SK-N-SH (cell line): ENCODE results near the gene SCRN2. TPM values are rescaled to one million over a fixed set of nuclear protein-coding genes. Genes with fewer than 3 reads are reported as not detected.

Experiments used
- CTCF ChIA-PET: fragments of 300-600, 350-600 bp; formaldehyde crosslinking; extraction: SDS; loops from one replicate; lab custom pipeline; 2021; lab: Yijun Ruan, JAX
- POLR2A ChIA-PET: fragments of 350-600 bp; sonication (Branson Sonifier 250); formaldehyde crosslinking; extraction: SDS; loops from one replicate; lab custom pipeline; 2020; ENCODE audit warnings: antibody characterized with exemption, inconsistent platforms; lab: Yijun Ruan, JAX
- DNase-seq: peaks from one replicate; pipeline ENCODE4 v3.0.0; 2012
- H2AFZ ChIP-seq: fragments of 200-600 bp; sonication (generic); 2 replicates; pipeline ENCODE4 v1.8.1; 2016; ENCODE audit warnings: antibody characterized with exemption, mild to moderate bottlenecking, low read depth
- H3F3A ChIP-seq: fragments of 200-600 bp; sonication (generic); replicated peaks from 2 replicates; pipeline ENCODE3; 2016; ENCODE audit warnings: antibody characterized with exemption, mild to moderate bottlenecking; ENCODE audit not compliant: insufficient read depth
- H3K27ac ChIP-seq, 2 experiments: fragments of 200-500 bp in 1 of 2; fragments of 200-600 bp in 1 of 2; sonication (Bioruptor generic) in 1 of 2; sonication (generic), shearing (Covaris generic) in 1 of 2; 2 replicates each; pipeline versions ENCODE4 v1.5.1 to v1.6.1; 2014 to 2016; ENCODE audit warnings: low read depth in 2 of 2, inconsistent platforms in 1 of 2, low read length in 1 of 2, mild to moderate bottlenecking in 1 of 2, mixed read lengths in 1 of 2
- H3K27me3 ChIP-seq: fragments of 200-600 bp; sonication (generic), shearing (Covaris generic); 2 replicates; pipeline ENCODE4 v1.6.1; 2016; ENCODE audit warnings: mixed run types; ENCODE audit not compliant: insufficient read depth
- H3K36me3 ChIP-seq, 2 experiments: fragments of 200-500 bp in 1 of 2; fragments of 200-600 bp in 1 of 2; sonication (Bioruptor generic) in 1 of 2; sonication (generic) in 1 of 2; replicated peaks in 1 of 2; 2 replicates each; pipeline versions ENCODE3 to v1.5.1; 2014 to 2016; ENCODE audit warnings: low read length in 1 of 2, mild to moderate bottlenecking in 1 of 2; ENCODE audit not compliant: insufficient read depth in 2 of 2, control insufficient read depth in 1 of 2
- H3K4me1 ChIP-seq, 2 experiments: fragments of 200-500 bp in 1 of 2; fragments of 200-600 bp in 1 of 2; sonication (Bioruptor generic) in 1 of 2; sonication (generic), shearing (Covaris generic) in 1 of 2; 2 replicates each; pipeline versions ENCODE4 v1.5.1 to v1.6.1; 2014 to 2016; ENCODE audit warnings: low read depth in 1 of 2, low read length in 1 of 2, mixed run types in 1 of 2; ENCODE audit not compliant: insufficient read depth in 2 of 2, control insufficient read depth in 1 of 2
- H3K4me2 ChIP-seq: fragments of 200-600 bp; sonication (generic), shearing (Covaris generic); 2 replicates; pipeline ENCODE4 v1.6.1; 2017; ENCODE audit warnings: mixed run types
- H3K4me3 ChIP-seq, 2 experiments: fragments of 200-500 bp in 1 of 2; fragments of 200-600 bp in 1 of 2; sonication (Bioruptor generic) in 1 of 2; sonication (generic), shearing (Covaris generic) in 1 of 2; 2 replicates each; pipeline versions ENCODE4 v1.5.1 to v1.8.1; 2014 to 2016; ENCODE audit warnings: low read depth in 2 of 2, inconsistent platforms in 1 of 2, low read length in 1 of 2, mild to moderate bottlenecking in 1 of 2, mixed read lengths in 1 of 2, moderate library complexity in 1 of 2
- H3K79me2 ChIP-seq: fragments of 200-600 bp; sonication (generic); 2 replicates; pipeline ENCODE4 v1.8.1; 2017; ENCODE audit warnings: mild to moderate bottlenecking; ENCODE audit not compliant: insufficient read depth
- H3K9ac ChIP-seq: fragments of 200-600 bp; sonication (generic); 2 replicates; pipeline ENCODE4 v1.6.1; 2017; ENCODE audit warnings: mixed run types
- H3K9me2 ChIP-seq: fragments of 200-600 bp; sonication (generic); 2 replicates; pipeline ENCODE4 v1.6.1; 2017; ENCODE audit warnings: mixed run types
- H3K9me3 ChIP-seq: fragments of 200-600 bp; sonication (generic); 2 replicates; pipeline ENCODE4 v1.6.1; 2017; ENCODE audit warnings: mixed run types, mild to moderate bottlenecking, moderate library complexity
- H4K20me1 ChIP-seq: fragments of 200-600 bp; sonication (generic); 2 replicates; pipeline ENCODE4 v1.6.1; 2017; ENCODE audit warnings: mild to moderate bottlenecking, mixed run types; ENCODE audit not compliant: insufficient read depth
- CHD2 ChIP-seq: fragments of 150-350 bp; IDR thresholded peaks from 2 replicates; pipeline ENCODE4 v1.6.1; 2018; ENCODE audit warnings: low read length; ENCODE audit not compliant: partially characterized antibody
- EP300 ChIP-seq, 2 experiments: IDR thresholded peaks; 2 replicates each; pipeline versions ENCODE4 v1.4.0 to v1.6.1; 2012; ENCODE audit warnings: borderline replicate concordance in 1 of 2, low read depth in 1 of 2, low read length in 1 of 2
- EZH2phosphoT487 ChIP-seq: fragments of 200-600 bp; sonication (generic); IDR thresholded peaks from 2 replicates; pipeline ENCODE4 v1.6.1; 2017; ENCODE audit warnings: low read depth, mixed run types, mild to moderate bottlenecking, antibody characterized with exemption, moderate library complexity, borderline replicate concordance
- MEF2A ChIP-seq: IDR thresholded peaks from 2 replicates; pipeline ENCODE4 v1.4.0; 2012; ENCODE audit warnings: low read depth, borderline replicate concordance
- RCOR1 ChIP-seq: fragments of 150-350 bp; IDR thresholded peaks from 2 replicates; pipeline ENCODE4 v1.6.1; 2017; ENCODE audit warnings: antibody characterized with exemption, low read length
- RXRA ChIP-seq: IDR thresholded peaks from 2 replicates; pipeline ENCODE4 v1.4.0; 2012; ENCODE audit warnings: low read depth, mild to moderate bottlenecking, borderline replicate concordance
- YY1 ChIP-seq: IDR thresholded peaks from 2 replicates; pipeline ENCODE4 v1.4.0; 2012; ENCODE audit warnings: low read depth, mild to moderate bottlenecking
- WGBS: methylation state at CpG from one replicate; pipeline ENCODE4 v1.1.6; 2017; ENCODE audit warnings: low lambda C conversion rate; 5-methylcytosine and 5-hydroxymethylcytosine counted together
- polyA plus RNA-seq, 3 experiments: library from polyadenylated mRNA; depleted of rRNA; stranded (reverse); fragments of >200 nt; gene quantifications; 2 replicates each; pipeline ENCODE4 v1.2.3, GENCODE V29; 2012
- TF ChIP-seq, protein P1 (sequence below): fragments of 150-350 bp; IDR thresholded peaks from 2 replicates; pipeline ENCODE4 v1.6.1; 2017; ENCODE audit warnings: antibody characterized with exemption, low read length, low read depth, borderline replicate concordance
- TF ChIP-seq, protein P2 (sequence below): fragments of 150-350 bp; IDR thresholded peaks from 2 replicates; pipeline ENCODE4 v1.6.1; 2016; ENCODE audit warnings: mild to moderate bottlenecking, low read depth, low read length
- TF ChIP-seq, protein P3 (sequence below): IDR thresholded peaks from 2 replicates; pipeline ENCODE4 v1.4.0; 2012; ENCODE audit warnings: low read depth, borderline replicate concordance

The SCRN2 gene
- polyA plus RNA-seq, 1 of the 3 experiments (the other 2 are of a cell fraction): 139 TPM

DNA sequence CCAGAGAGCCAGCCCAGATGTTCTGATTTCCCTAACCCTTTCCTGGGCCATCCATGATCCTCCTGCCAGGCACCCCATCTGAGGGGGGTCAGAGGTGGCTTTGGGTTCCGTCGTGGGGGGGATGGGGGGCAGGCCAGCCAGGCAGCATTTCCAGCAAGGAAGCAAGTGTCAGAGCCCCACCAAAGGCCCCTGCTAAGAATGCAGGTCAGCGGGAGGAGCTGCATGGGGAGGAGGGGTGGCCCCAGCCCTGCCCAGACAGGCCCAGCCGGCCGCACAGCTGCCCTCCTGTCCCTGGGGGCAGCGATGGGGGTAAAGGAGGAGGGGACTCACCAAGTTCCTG, 2.3 kb upstream of the SCRN2 start:
- CTCF ChIA-PET: interaction anchor here (0.6 to 33.0 kb wide), 28 partner anchors 6 to 175 kb away, joined by 3 to 1447 read pairs (median 5); partner anchors contain the start of genes CDK5RAP3, LRRC46, MRPL10 and OSBPL7
- no peaks in the 10 kb centered on the region for H4K20me1 ChIP-seq
- H3K27me3 ChIP-seq: peaks cover 34% of the 10 kb centered on the region
- DNase-seq: no peak
- peaks cover 0 to 12% of the 10 kb centered on the region in 2 experiments for H3K36me3 ChIP-seq
- 41% methylated on average over 4 of the region's 6 CpGs for WGBS
- no peak overlapping the region for H3K4me2 ChIP-seq
- no peaks in the 10 kb centered on the region for H3F3A ChIP-seq
- peaks cover 8 to 35% of the 10 kb centered on the region in 2 experiments; a peak in 2 of 4 replicates for H3K4me1 ChIP-seq
- H2AFZ ChIP-seq: no peak overlapping the region
- TF ChIP-seq CHD2: no peak
- TF ChIP-seq, protein P1, sequence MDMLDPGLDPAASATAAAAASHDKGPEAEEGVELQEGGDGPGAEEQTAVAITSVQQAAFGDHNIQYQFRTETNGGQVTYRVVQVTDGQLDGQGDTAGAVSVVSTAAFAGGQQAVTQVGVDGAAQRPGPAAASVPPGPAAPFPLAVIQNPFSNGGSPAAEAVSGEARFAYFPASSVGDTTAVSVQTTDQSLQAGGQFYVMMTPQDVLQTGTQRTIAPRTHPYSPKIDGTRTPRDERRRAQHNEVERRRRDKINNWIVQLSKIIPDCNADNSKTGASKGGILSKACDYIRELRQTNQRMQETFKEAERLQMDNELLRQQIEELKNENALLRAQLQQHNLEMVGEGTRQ: no peak
- TF ChIP-seq, protein P2, sequence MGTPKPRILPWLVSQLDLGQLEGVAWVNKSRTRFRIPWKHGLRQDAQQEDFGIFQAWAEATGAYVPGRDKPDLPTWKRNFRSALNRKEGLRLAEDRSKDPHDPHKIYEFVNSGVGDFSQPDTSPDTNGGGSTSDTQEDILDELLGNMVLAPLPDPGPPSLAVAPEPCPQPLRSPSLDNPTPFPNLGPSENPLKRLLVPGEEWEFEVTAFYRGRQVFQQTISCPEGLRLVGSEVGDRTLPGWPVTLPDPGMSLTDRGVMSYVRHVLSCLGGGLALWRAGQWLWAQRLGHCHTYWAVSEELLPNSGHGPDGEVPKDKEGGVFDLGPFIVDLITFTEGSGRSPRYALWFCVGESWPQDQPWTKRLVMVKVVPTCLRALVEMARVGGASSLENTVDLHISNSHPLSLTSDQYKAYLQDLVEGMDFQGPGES: no peak
- TF ChIP-seq EZH2phosphoT487: no peak
- TF ChIP-seq YY1: no peak
- TF ChIP-seq EP300 (IDR thresholded peaks at IDR 0.05; ENCODE audit: borderline replicate concordance in 1 of 2, low read depth in 1 of 2, low read length in 1 of 2): no peak
- TF ChIP-seq, protein P3, sequence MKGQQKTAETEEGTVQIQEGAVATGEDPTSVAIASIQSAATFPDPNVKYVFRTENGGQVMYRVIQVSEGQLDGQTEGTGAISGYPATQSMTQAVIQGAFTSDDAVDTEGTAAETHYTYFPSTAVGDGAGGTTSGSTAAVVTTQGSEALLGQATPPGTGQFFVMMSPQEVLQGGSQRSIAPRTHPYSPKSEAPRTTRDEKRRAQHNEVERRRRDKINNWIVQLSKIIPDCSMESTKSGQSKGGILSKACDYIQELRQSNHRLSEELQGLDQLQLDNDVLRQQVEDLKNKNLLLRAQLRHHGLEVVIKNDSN: no peak
- TF ChIP-seq RXRA: no peak
- no peak for TF ChIP-seq MEF2A
- H3K27ac ChIP-seq: no peak overlapping the region
- H3K9me2 ChIP-seq: no peaks in the 10 kb centered on the region
- POLR2A ChIA-PET: interaction anchor here (1.0 to 3.2 kb wide), 3 partner anchors 42 to 52 kb away, joined by 3 to 21 read pairs (median 7); partner anchors contain the start of gene SP2
- H3K9me3 ChIP-seq: no peaks in the 10 kb centered on the region
- H3K4me3 ChIP-seq: peak overlapping the region in 1 of 2 experiments; percentile 14; a peak in 1 of 4 replicates
- H3K9ac ChIP-seq: no peak overlapping the region
- H3K79me2 ChIP-seq: peaks cover 15% of the 10 kb centered on the region; the same call in 1 of the 2 replicates

DNA sequence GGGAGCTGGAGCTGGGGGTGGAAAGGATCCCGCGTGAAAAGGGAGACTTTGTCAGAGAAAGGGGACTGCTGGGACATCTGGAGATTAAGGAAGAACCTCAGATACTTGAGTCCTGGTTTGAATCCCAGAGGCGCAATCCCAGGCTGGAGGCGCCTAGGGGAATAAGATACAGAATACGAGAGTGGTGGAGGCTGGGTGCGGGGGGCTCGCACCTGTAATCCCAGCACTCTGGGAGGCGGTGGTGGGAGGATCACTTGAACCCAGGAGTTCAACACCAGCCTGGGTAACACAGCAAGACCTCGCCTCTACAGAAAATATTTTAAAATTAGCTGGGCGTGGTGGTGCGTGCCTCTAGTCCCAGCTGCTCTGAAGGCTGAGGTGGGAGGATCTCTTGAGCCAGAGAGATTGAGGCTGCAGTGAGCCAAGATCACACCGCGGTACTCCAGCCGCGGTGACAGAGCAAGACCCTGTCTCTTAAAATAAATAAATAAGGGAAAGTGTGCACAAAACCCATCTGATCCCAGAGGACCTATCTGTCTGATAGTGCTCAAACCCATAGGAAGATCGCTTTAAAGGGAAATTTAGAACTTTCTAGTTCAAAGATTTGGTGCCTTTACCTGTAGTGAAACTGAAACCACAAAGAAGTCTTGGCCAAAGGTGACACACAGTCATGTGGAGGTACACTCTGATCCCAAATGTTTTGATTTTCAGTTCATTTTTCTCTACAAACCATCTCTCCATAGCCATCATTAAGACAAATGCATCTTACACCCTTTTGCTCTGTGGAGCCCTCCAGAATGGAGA, 617 bp upstream of the SCRN2 start:
- H2AFZ ChIP-seq: peak overlapping the region; percentile 91
- CTCF ChIA-PET: interaction anchor here (0.6 to 33.0 kb wide), 40 partner anchors 4 to 266 kb away, joined by 3 to 1447 read pairs (median 5); partner anchors contain the start of genes CDK5RAP3, LRRC46, MRPL10 and OSBPL7
- H3K9ac ChIP-seq: peak overlapping the region; percentile 69
- peaks cover 17% of the 10 kb centered on the region for H3K27me3 ChIP-seq
- POLR2A ChIA-PET: interaction anchor here (0.9 to 3.2 kb wide), 6 partner anchors 9 to 107 kb away, joined by 3 to 26 read pairs (median 8); partner anchors contain the start of genes LRRC46, MRPL10, SP2 and SP6
- H3K4me3 ChIP-seq: peak overlapping the region; percentile 94 to 96
- H3K9me3 ChIP-seq: no peaks in the 10 kb centered on the region
- H4K20me1 ChIP-seq: no peaks in the 10 kb centered on the region
- H3K36me3 ChIP-seq: peaks cover 0 to 26% of the 10 kb centered on the region in 2 experiments
- H3K4me2 ChIP-seq: peak overlapping the region; percentile 100
- peaks cover 8 to 30% of the 10 kb centered on the region in 2 experiments; a peak in 2 of 4 replicates for H3K4me1 ChIP-seq
- DNase-seq: no peak
- TF ChIP-seq YY1 (no peak), RCOR1 (0 out of 2 replicates have a peak, but pooled peaks have one; percentile 0)
- H3K9me2 ChIP-seq: no peaks in the 10 kb centered on the region
- no peaks in the 10 kb centered on the region for H3F3A ChIP-seq
- WGBS: 70% methylated on average over 16 of the region's 16 CpGs
- H3K79me2 ChIP-seq: peaks cover 15% of the 10 kb centered on the region; the same call in 1 of the 2 replicates
- no peak overlapping the region; a peak in 2 of 4 replicates for H3K27ac ChIP-seq
